GM18526 (cell line): ENCODE measurements around the gene BEX4.

ENCODE experiments used
- POLR2A ChIP-seq: IDR thresholded peaks from 3 replicates; pipeline ENCODE4 v1.6.1; 2011; ENCODE audit not compliant: insufficient read length; ENCODE audit errors: extremely low read depth

Gene BEX4

GRCh38 chrX:103233263-103233662, 18.4 kb downstream of the BEX4 start:
- no peak for TF ChIP-seq POLR2A

- TF ChIP-seq POLR2A, result no peak
Observed at GRCh38 chrX:103234869-103235268, 20.0 kb downstream of the BEX4 start.

- no peak for TF ChIP-seq POLR2A
Observed at GRCh38 chrX:103236296-103236695, 21.4 kb downstream of the BEX4 start.

- no peak for TF ChIP-seq POLR2A
Observed at GRCh38 chrX:103240155-103240554, 25.2 kb downstream of the BEX4 start.

GRCh38 chrX:103248553-103248952, 33.6 kb downstream of the BEX4 start:
- TF ChIP-seq POLR2A, result no peak

DNA sequence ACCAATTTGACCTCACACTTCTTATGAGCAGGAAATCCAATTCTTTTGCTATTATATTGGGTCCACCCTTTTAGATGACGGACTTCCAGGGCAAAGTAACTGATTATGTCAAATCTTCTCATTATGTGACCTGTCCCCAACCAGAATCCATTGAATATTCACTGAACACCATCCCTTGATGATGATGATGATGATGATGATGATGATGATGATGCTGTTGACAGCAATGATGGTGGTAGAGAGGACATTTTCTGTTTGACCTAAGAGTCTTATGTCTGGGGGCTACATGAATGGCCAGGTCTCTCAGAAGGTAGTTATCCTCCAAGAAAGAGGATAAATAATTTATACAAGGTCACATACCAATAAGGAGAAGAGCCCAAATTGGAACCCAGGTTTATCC, 34.9 kb downstream of the BEX4 start:
- no peak for TF ChIP-seq POLR2A

GRCh38 chrX:103250977-103251376, 36.1 kb downstream of the BEX4 start:
- TF ChIP-seq POLR2A, result no peak

GRCh38 chrX:103253608-103254007, 38.7 kb downstream of the BEX4 start:
- no peak for TF ChIP-seq POLR2A

- TF ChIP-seq POLR2A, result no peak
Observed at GRCh38 chrX:103254171-103254824, 39.4 kb downstream of the BEX4 start.

DNA sequence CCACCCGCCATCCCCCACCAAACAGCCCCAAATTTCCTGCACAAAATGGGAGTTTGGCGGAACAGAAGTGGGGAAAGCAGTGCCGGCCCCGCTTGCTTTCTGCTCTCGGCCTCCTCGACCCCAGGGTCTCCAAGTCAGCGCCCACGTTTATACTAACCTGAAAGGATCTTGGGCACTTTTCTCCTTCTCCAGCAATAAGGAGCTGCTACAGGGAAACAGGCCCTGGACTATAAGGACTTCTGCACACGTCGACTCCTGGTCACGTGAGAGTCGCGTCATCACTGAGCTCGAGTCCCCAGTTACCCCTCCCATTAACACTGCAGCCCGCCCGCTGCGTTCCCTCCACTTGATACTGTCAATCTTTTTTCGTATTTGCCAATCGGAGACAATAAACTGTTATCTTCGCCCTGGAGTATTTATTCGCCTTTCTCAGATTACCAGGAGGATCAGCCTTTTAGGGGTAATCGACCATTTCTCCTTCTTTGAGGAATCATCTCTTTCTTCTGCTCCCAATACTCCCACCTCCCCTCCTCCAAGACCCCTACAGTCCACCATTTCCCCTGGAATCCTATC, 40.1 kb downstream of the BEX4 start, which contains the start of gene TCEAL8:
TCEAL8 (minus strand) TSS at position 235 of the 573 bp plus-strand sequence. CDS start 1,176 bp downstream, outside the sequence.
- TF ChIP-seq POLR2A, result peak; percentile 24

- TF ChIP-seq POLR2A, result no peak
Observed at GRCh38 chrX:103256651-103257050, 41.7 kb downstream of the BEX4 start.

DNA sequence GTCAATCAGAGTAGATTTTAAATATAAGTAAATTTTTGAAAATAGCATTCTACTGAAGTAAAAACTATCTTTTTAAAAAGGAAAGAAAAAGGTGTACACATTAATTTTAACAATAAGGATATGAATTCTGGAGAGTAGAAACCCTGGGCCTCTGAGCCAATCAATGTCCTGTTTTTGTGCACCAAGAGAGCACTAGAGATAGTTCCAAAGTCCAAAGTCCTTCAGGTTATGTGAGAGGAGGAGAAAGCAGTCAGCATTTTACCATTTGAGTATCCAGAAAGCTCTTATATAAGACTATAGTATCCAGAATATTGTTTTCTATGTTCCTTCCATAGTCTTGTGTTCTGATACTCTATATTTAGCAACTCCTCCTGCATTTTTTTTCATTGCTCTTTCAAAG, 43.4 kb downstream of the BEX4 start:
- no peak for TF ChIP-seq POLR2A
